Measurements from ENCODE around the gene SH3PXD2B.
A peak's percentile ranks its signal among the peaks of the same experiment; 100 is the strongest.

SH3PXD2B gene

DNA sequence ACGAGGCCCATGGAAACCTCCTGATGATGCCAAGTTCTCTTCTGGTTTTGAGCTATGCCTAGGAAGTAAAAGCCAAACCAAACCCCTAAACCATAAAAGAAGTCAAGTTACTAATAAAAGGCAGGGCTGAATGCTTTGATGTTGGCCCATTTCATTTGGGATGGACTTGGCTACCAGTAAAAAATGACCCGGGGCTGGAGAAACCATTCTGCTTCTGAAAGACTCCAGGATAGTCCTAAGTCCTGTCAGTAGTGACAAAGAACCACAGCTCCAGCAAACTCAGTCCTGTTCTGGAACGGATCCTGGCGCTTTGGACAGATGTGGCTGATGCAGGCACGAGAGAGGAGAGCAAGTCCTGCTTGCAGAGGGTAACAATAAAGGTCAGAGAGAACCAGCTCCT is 68.6 kb downstream of the SH3PXD2B start:
- no peak for DNase-seq (ENCODE audit: low read depth)
- H3K4me3 ChIP-seq (ENCODE audit: low read depth, low read length): no peak overlapping the region
- TF ChIP-seq, protein P1, sequence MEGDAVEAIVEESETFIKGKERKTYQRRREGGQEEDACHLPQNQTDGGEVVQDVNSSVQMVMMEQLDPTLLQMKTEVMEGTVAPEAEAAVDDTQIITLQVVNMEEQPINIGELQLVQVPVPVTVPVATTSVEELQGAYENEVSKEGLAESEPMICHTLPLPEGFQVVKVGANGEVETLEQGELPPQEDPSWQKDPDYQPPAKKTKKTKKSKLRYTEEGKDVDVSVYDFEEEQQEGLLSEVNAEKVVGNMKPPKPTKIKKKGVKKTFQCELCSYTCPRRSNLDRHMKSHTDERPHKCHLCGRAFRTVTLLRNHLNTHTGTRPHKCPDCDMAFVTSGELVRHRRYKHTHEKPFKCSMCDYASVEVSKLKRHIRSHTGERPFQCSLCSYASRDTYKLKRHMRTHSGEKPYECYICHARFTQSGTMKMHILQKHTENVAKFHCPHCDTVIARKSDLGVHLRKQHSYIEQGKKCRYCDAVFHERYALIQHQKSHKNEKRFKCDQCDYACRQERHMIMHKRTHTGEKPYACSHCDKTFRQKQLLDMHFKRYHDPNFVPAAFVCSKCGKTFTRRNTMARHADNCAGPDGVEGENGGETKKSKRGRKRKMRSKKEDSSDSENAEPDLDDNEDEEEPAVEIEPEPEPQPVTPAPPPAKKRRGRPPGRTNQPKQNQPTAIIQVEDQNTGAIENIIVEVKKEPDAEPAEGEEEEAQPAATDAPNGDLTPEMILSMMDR (conservative IDR thresholded peaks at IDR 0.05; ENCODE audit: low read depth, low read length): no peak

DNA sequence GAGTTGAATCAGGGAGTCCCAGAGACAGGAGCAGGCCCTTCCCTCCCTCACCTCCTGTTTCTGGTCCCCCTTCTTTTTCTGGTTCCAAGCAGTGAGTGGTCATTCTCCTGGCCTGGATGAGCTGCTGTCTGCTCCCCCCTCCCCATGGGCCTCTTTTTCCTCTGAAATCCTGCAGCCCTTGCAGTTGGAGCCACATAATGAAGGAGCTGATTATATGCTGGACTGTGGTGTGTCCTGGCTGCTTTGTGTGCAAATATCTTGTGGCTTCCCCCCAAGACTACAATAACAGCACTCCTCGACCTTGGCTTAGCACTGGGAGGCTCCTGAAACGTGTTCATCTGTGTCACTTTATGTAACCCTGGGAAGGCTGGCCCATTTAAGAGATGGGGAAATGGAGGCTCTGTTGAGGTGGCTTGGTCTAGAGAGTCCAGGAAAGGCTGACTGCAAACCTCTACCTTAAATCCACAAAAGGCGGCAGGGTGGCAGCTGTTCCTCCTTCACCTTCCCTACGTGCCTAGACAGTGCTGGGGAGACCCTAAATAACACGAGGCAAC is 69.2 kb downstream of the SH3PXD2B start:
- no peak overlapping the region for H3K4me3 ChIP-seq (ENCODE audit: low read depth, low read length)
- DNase-seq (ENCODE audit: low read depth): no peak
- TF ChIP-seq, protein P1 (conservative IDR thresholded peaks at IDR 0.05; ENCODE audit: low read depth, low read length): no peak

DNA sequence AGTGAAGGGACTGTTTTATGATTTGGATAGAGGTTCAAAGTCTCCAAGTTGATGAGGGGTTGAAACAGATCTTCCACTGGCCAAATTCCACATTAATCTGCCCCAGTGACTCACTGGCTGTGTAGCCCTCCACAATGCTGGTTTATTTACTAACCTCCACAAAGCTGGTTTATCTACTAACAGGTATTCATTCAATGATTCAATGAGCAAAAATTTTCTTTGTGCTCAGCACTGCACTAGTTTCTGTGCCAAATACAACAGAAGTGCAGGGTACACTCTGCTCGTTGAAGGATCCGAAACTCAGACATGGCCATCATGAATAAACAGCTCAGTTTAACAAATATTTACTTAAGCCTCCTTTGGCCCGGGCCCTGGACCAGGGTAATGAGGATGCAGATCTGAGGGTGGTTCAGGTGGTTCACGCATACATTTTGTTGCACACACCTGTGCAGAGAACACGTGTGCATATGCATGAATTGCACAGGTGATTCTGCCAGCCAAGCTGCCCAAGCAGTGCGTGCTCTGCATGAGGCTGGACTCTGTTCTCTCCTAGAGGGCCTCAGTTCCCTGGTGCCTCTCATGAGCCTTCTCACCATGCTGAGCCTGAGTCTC is 71.0 kb downstream of the SH3PXD2B start:
- peak; percentile 51 for DNase-seq (ENCODE audit: low read depth)
- H3K4me3 ChIP-seq (ENCODE audit: low read depth, low read length): no peak overlapping the region
- TF ChIP-seq, protein P1 (conservative IDR thresholded peaks at IDR 0.05; ENCODE audit: low read depth, low read length): no peak

DNA sequence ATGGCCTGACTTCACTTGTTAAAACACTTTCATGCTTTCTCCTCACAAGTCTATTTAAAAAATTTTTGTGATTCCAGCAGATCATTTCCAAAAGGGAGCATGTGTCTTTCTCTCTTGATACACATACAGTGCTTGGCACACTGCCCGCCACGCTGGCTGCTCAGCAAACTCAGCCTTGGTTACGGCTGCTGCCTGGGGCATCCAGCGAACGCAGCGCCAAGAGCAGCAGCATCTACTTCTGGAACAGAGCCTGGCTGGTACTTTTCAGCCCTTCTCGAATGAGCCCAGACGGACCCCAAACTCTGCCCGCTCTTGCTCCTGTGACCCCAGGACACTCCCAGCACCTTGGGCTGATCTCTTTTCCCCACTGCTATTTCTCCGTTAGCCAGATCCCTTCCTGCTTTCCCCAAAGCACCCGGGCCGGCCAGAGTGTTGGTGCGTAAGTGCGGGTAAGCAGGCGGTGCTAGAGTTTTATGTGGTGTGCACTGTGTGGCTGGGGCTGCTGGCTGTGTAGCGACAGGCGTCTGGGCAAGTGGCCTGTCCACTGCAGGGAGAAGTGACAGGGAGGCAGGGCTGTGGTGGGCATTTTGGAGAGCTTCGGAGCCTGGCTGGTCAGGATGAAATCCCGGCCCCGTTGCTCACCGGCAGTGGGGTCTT is 73.2 kb downstream of the SH3PXD2B start:
- DNase-seq (ENCODE audit: low read depth): no peak
- TF ChIP-seq, protein P1 (conservative IDR thresholded peaks at IDR 0.05; ENCODE audit: low read depth, low read length): no peak
- no peak overlapping the region for H3K4me3 ChIP-seq (ENCODE audit: low read depth, low read length)

DNA sequence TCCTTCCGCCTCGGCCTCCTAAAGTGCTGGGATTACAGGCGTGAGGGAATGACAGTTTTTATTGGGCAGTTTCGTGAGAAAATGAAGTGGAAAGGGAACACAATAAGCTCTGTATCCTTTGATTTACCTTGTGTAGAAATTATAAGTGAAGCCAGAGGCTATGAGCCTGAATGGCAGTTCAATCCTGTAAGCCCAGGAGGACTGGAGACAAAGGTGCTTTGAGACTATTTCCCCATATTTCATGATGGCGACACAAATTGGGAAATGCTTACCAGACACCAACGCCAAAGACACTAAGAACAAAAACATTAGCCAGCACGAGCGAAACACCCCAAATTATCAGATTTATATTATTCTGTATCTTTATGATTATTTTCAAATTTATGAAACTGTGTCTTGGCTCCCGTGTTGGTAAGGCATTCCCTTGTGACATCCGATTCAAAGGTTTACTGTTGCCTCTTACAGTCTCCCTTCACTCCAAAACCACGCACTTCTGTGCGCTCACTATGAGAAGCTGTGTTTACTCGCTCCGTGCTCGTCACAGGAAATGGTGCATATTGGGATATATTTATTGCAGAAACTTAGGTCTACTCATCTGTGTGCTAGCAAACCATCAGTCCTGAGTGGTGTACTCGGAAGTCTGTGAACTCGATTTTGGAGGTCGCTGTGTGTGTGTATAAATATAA is 73.9 kb downstream of the SH3PXD2B start:
- TF ChIP-seq, protein P1 (conservative IDR thresholded peaks at IDR 0.05; ENCODE audit: low read depth, low read length): no peak
- no peak overlapping the region for H3K4me3 ChIP-seq (ENCODE audit: low read depth, low read length)
- DNase-seq (ENCODE audit: low read depth): no peak

DNA sequence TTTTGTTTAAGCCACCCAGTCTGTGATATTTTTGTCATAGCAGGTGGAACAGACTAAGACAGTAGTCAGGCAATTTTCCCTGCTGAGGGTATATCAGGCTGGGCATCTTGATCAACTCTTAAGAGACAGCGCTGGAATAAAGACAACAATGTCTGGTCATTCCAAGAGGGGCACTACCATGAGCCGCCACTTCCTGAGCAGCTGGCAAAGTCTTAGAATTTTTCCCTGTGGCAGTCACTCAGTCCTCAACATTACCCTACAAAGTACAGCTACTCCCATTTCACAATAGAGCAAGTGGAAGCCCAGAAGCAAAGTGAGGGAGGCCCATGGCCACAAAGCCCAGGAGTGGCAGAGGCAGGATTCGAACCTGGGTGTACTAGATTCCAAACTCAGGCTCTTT is 74.8 kb downstream of the SH3PXD2B start:
- TF ChIP-seq, protein P1 (conservative IDR thresholded peaks at IDR 0.05; ENCODE audit: low read depth, low read length): no peak
- no peak overlapping the region for H3K4me3 ChIP-seq (ENCODE audit: low read depth, low read length)
- no peak for DNase-seq (ENCODE audit: low read depth)
